NCI-H1694 (cell line): ENCODE measurements around the gene PLEK2.
"Not testable (repeated sequence)": the region's sequence is repeated elsewhere in the genome, so short reads cannot be mapped to it uniquely, and the experiment has no call there.

Source experiments
- DNase-seq: peaks from one replicate; lab custom pipeline; 2025; lab: John Stamatoyannopoulos, UW

PLEK2 gene

DNA sequence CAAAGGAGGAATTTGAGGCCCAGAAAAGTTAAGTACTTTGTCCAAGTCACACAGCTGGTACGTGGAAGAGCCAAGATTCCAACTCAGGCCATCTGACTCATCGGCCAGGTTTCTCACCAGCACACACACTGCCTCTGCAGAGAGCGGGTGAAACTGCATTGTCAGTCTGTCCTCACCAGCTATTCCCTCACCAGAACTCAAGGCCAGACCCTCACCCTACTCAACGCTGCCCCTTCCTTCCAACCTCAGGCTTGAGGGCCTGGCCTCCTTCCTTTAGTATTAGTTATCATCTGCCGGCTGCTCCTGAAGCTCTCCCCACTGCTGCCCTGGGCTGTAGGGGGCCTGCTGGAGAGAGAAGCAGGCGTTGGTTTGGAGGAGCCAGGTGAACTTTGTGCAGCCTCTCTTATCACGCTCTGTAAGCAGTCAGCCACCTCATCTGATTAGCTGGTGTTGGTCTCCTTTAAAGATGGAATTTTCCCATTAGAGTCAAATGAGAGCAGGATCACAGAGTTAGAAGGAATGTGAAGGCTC is 16.6 kb upstream of the PLEK2 start:
- no peak for DNase-seq

DNA sequence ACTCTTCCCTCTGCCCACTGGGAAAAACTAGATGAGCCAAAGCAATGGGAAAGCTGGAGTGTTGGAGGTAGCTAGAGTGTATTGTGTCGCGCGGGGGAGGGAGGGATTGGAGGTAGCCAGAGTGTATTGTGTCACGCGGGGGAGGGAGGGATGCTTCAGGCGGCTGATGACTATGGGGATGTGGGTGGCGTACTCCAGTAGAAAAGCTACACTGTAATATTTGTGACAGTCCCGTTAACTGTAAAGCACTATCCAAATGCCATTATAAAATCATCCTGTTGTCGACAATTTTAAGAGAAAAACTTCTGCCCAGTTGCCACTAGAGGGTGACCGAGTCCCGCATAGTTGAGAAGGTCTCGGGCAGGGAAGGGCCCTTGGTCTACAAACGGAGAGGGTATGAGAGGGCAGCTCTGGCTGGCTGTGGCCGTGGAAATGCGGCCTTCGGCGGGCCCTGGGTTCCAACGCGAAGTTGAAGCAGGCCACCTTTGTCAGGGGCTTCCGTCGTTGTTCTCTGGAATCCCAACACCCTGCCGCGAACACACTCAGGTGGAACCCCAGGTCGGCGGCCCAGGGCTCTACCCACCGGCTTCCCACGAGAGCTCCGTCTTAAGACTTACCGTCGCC is 15.1 kb upstream of the PLEK2 start:
- peak; percentile 77 for DNase-seq

DNA sequence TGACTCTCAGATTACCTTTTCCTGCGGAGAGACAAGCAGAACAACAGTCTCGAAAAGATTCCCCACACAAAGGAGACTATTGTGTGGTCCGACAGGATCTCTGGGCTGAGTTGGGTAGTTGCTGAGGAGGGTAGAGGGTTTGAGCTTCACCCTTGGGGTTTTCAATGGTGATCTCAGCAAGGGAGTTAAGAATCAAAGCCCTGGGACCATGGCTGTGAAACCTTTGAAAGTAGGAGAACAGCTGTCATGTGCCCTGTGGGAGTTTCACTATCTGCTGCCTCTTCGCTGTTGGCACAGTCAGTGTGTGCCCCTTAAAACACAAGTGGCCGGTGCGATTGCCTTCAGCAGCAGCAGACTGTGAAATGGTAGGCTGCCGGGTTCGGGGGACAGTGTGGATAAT is 14.2 kb upstream of the PLEK2 start:
- DNase-seq: no peak

- no peak for DNase-seq
Observed at GRCh38 chr14:67425608-67426007, 13.6 kb upstream of the PLEK2 start.

GRCh38 chr14:67424539-67424938 is 12.6 kb upstream of the PLEK2 start:
- no peak for DNase-seq

GRCh38 chr14:67423424-67423823 is 11.5 kb upstream of the PLEK2 start:
- no peak for DNase-seq

DNA sequence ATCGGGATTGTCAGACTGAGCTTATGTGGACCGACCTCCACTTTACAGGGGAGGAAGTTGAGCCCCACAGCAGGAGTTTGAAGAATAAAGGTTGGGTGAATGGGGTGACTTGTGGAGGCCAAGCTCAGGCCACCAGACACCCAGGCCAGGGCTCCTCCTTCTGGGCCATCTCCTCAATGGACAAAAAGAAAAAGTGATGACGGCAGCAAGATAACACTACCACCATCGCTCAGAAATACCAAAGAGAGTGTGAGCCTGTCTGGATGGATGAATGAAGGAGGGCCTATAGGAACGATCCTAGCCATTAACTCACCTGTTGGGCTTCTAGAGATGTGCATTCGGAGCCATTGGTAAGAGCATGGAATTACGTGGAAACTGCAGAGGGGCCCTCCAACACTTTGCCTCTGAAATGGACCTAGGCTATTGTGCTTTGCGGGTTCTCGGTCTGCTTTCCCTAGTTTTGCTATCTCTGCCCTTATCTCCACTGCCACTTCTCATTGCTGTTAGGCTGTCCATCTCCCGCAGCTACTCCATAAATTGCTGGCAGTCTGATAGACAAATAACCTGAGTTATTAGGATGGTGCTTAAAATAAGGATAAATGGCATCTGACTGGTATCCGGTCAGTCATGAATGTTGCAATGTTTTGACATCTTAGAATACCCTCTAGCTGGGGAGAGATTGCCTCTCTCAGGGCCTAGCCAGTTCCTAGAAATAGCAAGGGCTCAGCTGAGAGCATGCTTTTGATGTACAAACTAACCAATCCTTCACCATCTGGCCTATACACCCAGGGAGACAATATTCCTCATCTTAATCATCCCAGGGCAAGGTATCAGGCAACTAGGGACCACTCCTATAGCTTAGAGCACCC is 9.6 kb upstream of the PLEK2 start:
- no peak for DNase-seq

GRCh38 chr14:67420102-67420739 is 8.3 kb upstream of the PLEK2 start:
- peak; percentile 32 for DNase-seq

- no peak for DNase-seq
Observed at GRCh38 chr14:67418401-67419191, 6.6 kb upstream of the PLEK2 start.

DNA sequence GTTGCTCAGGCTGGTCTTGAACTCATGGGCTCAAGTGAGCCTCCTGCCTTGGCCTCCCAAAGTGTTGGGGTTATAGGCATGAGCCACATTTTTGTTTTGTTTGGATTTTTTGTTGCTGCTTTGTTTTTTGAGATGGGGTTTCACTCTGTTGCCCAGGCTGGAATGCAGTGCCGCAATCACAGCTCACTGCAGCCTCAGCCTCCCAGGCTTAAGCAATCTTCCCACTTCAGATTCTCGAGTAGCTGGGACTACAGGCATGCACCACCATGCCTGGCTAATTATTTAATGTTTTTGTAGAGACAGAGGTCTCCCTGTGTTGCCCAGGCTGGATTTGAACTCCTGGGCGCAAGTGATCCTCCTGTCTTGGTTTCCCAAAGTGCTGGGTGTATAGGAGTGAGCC is 5.7 kb upstream of the PLEK2 start:
- DNase-seq: no peak

GRCh38 chr14:67416810-67417209 is 4.8 kb upstream of the PLEK2 start:
- DNase-seq: no peak

- no peak for DNase-seq
Observed at GRCh38 chr14:67416085-67416484, 4.1 kb upstream of the PLEK2 start.

GRCh38 chr14:67415610-67416009 is 3.6 kb upstream of the PLEK2 start:
- DNase-seq: not testable (repeated sequence)

GRCh38 chr14:67413806-67414769 is 2.1 kb upstream of the PLEK2 start:
- DNase-seq: no peak

DNA sequence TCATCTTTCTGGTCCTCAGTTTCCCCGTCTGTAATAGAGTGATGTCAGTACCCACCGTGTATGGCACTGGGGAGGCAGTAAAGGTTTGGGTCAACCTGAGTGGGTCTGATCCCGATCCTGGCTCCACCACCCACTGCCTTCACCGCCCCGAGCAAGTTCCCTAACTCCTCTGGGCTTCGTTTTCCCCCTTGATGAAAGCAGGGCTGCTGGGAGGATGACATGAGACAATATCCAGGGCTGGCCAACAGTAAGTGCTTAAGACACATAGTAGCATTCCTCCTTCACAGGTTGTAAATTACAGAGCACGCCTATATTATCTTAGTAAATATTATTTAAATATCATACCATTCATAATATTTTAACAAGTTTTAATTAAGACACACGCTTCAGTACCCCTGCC is 595 bp downstream of the PLEK2 start:
- DNase-seq: no peak

- no peak for DNase-seq
Observed at GRCh38 chr14:67410313-67410712, 1.7 kb downstream of the PLEK2 start.

GRCh38 chr14:67409461-67409860 is 2.5 kb downstream of the PLEK2 start:
- DNase-seq: no peak

DNA sequence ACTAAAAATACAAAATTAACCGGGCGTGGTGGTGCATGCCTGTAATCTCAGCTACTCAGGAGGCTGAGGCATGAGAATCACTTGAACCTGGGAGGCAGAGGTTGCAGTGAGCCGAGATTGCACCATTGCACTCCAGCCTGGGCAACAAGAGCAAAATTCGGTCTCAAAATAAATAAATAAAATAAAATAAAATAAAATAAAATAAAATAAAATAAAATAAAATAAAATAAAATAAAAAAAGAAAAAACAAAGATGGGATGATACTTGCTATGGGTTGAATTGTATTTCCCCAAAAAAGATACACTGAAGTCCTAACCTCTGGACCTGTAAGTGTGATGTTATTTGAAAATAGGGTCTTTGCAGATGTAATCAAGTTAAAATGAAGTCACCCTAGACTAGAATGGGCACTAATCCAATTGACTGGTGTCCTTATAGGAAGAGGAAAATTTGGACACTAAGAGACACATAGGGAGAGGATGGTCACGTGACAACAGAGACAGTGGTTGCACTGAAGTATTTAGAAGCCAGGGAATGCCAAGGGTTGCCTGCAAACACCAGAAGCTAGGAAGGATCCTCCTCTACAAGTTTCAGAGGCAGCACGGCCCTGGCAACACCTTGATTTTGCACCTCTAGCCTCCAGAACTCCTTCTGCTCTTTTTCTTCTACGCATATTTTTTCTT is 3.7 kb downstream of the PLEK2 start:
- not testable (repeated sequence) for DNase-seq

DNA sequence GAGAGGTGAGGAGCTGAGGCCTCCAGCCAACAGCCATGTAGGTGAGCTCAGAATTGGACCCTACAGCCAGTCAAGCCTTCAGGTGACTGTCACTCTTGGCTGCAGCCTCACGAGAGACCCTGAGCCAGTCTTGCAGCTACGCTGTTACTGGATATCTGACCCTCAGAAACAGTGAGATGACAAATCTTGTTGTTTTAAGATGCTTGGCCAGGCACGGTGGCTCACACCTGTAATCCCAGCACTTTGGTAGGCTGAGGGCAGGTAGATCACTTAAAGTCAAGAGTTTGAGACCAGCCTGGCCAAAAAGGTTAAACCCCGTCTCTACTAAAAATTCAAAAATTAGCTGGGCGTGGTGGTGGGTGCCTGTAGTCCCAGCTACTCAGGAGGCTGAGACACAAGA is 6.2 kb downstream of the PLEK2 start:
- no peak for DNase-seq

- DNase-seq: no peak
Observed at GRCh38 chr14:67400434-67400833, 11.5 kb downstream of the PLEK2 start.
